HepG2 (cell line): ENCODE data around the gene TFDP2. TPM values are rescaled to one million over a fixed set of nuclear protein-coding genes. Genes with fewer than 3 reads are reported as not detected.

Experiments
- ARNT2 ChIP-seq: sonication (generic); formaldehyde crosslinking; IDR thresholded peaks from 2 replicates; pipeline ENCODE4 v1.8.0; 2022; ENCODE audit warnings: mild to moderate bottlenecking, low read depth, missing genetic modification reagents, moderate library complexity
- BORCS8-MEF2B ChIP-seq: sonication (generic); formaldehyde crosslinking; IDR thresholded peaks from 2 replicates; pipeline ENCODE4 v1.8.0; 2022; ENCODE audit warnings: mild to moderate bottlenecking, missing genetic modification reagents
- CREB3 ChIP-seq: sonication (generic); formaldehyde crosslinking; IDR thresholded peaks from 2 replicates; pipeline ENCODE4 v1.5.0; 2020; ENCODE audit warnings: missing genetic modification reagents
- FOXK2 ChIP-seq: fragments of 450-650 bp; IDR thresholded peaks from 2 replicates; pipeline ENCODE4 v1.6.1; 2016
- KDM3A ChIP-seq: IDR thresholded peaks from 2 replicates; pipeline ENCODE4 v1.6.1; 2018; ENCODE audit warnings: low read depth, missing compliant biosample characterization
- KLF13 ChIP-seq: sonication (generic); formaldehyde crosslinking; IDR thresholded peaks from 2 replicates; pipeline ENCODE4 v1.4.0; 2020; ENCODE audit warnings: mild to moderate bottlenecking, missing genetic modification reagents
- MED13 ChIP-seq: sonication (generic); formaldehyde crosslinking; IDR thresholded peaks from 2 replicates; pipeline ENCODE4 v1.5.0; 2020; ENCODE audit warnings: missing genetic modification reagents
- PAXIP1 ChIP-seq: sonication (generic); formaldehyde crosslinking; conservative IDR thresholded peaks from 2 replicates; pipeline ENCODE4 v1.4.0; 2020; ENCODE audit warnings: mild to moderate bottlenecking, missing genetic modification reagents, moderate library complexity
- REL ChIP-seq: sonication (generic); formaldehyde crosslinking; conservative IDR thresholded peaks from 2 replicates; pipeline ENCODE4 v1.8.0; 2022; ENCODE audit warnings: mild to moderate bottlenecking, missing genetic modification reagents, moderate library complexity
- SYNCRIP ChIP-seq: fragments of 200-400 bp; formaldehyde crosslinking; IDR thresholded peaks from 2 replicates; pipeline ENCODE4 v1.6.1; 2018; ENCODE audit warnings: mild to moderate bottlenecking, low read depth, low read length; ENCODE audit not compliant: insufficient read depth
- ZFYVE20 ChIP-seq: sonication (generic); formaldehyde crosslinking; IDR thresholded peaks from 2 replicates; pipeline ENCODE4 v1.8.0; 2023; ENCODE audit warnings: low read depth, mild to moderate bottlenecking, moderate library complexity, missing genetic modification reagents, borderline replicate concordance
- ZNF235 ChIP-seq: sonication (generic); formaldehyde crosslinking; IDR thresholded peaks from 2 replicates; pipeline ENCODE4 v1.8.1; 2023; ENCODE audit warnings: mild to moderate bottlenecking, missing genetic modification reagents, borderline replicate concordance
- ZNF678 ChIP-seq: sonication (generic); formaldehyde crosslinking; IDR thresholded peaks from 2 replicates; pipeline ENCODE4 v1.4.0; 2020; ENCODE audit warnings: mild to moderate bottlenecking, missing genetic modification reagents
- polyA plus RNA-seq, 8 experiments: library from polyadenylated mRNA; depleted of rRNA in 3 of 8; stranded (reverse) in 7 of 8; unstranded in 1 of 8; fragments of >200 nt; fragmentation: Illumina TruSeq in 4 of 8; extraction: Trizol in 4 of 8; gene quantifications; 2 replicates each; pipeline versions ENCODE4 v1.2.1 to v1.2.3, GENCODE V29; 2011 to 2016; ENCODE audit warnings: low read depth in 4 of 8, missing spikeins in 1 of 8, mixed read lengths in 1 of 8; ENCODE audit not compliant: insufficient read depth in 1 of 8
- total RNA-seq, 5 experiments: library from RNA; depleted of rRNA; stranded (reverse); fragments of >200 nt; fragmentation: Illumina TruSeq; extraction: Trizol; gene quantifications; 2 replicates each; pipeline ENCODE4 v1.2.3, GENCODE V29; 2016; ENCODE audit warnings: low read depth in 1 of 5
- TF ChIP-seq, protein P1 (sequence below): sonication (generic); formaldehyde crosslinking; IDR thresholded peaks from 2 replicates; pipeline ENCODE4 v1.4.0; 2020; ENCODE audit warnings: missing genetic modification reagents
- TF ChIP-seq, protein P2 (sequence below), 2 experiments: IDR thresholded peaks; 2 replicates each; pipeline ENCODE4 v1.6.1; 2011 to 2012; ENCODE audit warnings: low read length in 2 of 2, borderline replicate concordance in 1 of 2, low read depth in 1 of 2, mild to moderate bottlenecking in 1 of 2, moderate library complexity in 1 of 2

Gene TFDP2
- total and polyA plus RNA-seq, 2 of the 13 experiments (the other 11 are each of a cell fraction or from before 2014, with no cell fraction given): 17.9 to 37.4 TPM

- TF ChIP-seq, protein P1, sequence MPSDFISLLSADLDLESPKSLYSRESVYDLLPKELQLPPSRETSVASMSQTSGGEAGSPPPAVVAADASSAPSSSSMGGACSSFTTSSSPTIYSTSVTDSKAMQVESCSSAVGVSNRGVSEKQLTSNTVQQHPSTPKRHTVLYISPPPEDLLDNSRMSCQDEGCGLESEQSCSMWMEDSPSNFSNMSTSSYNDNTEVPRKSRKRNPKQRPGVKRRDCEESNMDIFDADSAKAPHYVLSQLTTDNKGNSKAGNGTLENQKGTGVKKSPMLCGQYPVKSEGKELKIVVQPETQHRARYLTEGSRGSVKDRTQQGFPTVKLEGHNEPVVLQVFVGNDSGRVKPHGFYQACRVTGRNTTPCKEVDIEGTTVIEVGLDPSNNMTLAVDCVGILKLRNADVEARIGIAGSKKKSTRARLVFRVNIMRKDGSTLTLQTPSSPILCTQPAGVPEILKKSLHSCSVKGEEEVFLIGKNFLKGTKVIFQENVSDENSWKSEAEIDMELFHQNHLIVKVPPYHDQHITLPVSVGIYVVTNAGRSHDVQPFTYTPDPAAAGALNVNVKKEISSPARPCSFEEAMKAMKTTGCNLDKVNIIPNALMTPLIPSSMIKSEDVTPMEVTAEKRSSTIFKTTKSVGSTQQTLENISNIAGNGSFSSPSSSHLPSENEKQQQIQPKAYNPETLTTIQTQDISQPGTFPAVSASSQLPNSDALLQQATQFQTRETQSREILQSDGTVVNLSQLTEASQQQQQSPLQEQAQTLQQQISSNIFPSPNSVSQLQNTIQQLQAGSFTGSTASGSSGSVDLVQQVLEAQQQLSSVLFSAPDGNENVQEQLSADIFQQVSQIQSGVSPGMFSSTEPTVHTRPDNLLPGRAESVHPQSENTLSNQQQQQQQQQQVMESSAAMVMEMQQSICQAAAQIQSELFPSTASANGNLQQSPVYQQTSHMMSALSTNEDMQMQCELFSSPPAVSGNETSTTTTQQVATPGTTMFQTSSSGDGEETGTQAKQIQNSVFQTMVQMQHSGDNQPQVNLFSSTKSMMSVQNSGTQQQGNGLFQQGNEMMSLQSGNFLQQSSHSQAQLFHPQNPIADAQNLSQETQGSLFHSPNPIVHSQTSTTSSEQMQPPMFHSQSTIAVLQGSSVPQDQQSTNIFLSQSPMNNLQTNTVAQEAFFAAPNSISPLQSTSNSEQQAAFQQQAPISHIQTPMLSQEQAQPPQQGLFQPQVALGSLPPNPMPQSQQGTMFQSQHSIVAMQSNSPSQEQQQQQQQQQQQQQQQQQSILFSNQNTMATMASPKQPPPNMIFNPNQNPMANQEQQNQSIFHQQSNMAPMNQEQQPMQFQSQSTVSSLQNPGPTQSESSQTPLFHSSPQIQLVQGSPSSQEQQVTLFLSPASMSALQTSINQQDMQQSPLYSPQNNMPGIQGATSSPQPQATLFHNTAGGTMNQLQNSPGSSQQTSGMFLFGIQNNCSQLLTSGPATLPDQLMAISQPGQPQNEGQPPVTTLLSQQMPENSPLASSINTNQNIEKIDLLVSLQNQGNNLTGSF (CRISPR knock-in tag): no peak
- TF ChIP-seq ZNF678 (CRISPR knock-in tag) (no peak), PAXIP1 (CRISPR knock-in tag) (0 out of 2 replicates have a peak, but pooled peaks have one; percentile 34), KLF13 (CRISPR knock-in tag) (no peak), ARNT2 (CRISPR knock-in tag) (no peak), BORCS8-MEF2B (CRISPR knock-in tag) (no peak), ZNF235 (CRISPR knock-in tag) (no peak), REL (no peak), CREB3 (CRISPR knock-in tag) (no peak), FOXK2 (0 out of 2 replicates have a peak, but pooled peaks have one; percentile 13), KDM3A (no peak), SYNCRIP (no peak), MED13 (CRISPR knock-in tag) (no peak), ZFYVE20 (CRISPR knock-in tag) (no peak)
- TF ChIP-seq, protein P2, sequence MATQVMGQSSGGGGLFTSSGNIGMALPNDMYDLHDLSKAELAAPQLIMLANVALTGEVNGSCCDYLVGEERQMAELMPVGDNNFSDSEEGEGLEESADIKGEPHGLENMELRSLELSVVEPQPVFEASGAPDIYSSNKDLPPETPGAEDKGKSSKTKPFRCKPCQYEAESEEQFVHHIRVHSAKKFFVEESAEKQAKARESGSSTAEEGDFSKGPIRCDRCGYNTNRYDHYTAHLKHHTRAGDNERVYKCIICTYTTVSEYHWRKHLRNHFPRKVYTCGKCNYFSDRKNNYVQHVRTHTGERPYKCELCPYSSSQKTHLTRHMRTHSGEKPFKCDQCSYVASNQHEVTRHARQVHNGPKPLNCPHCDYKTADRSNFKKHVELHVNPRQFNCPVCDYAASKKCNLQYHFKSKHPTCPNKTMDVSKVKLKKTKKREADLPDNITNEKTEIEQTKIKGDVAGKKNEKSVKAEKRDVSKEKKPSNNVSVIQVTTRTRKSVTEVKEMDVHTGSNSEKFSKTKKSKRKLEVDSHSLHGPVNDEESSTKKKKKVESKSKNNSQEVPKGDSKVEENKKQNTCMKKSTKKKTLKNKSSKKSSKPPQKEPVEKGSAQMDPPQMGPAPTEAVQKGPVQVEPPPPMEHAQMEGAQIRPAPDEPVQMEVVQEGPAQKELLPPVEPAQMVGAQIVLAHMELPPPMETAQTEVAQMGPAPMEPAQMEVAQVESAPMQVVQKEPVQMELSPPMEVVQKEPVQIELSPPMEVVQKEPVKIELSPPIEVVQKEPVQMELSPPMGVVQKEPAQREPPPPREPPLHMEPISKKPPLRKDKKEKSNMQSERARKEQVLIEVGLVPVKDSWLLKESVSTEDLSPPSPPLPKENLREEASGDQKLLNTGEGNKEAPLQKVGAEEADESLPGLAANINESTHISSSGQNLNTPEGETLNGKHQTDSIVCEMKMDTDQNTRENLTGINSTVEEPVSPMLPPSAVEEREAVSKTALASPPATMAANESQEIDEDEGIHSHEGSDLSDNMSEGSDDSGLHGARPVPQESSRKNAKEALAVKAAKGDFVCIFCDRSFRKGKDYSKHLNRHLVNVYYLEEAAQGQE (IDR thresholded peaks at IDR 0.05; ENCODE audit: borderline replicate concordance in 1 of 2, low read depth in 1 of 2, low read length in 2 of 2): no peak
Measured at GRCh38 chr3:142117056-142117851, 32.1 kb downstream of the TFDP2 start (continued).
